ENCODE results near the gene C1orf198.

The C1orf198 gene

GRCh38 chr1:230818367-230818766 lies 50.0 kb downstream of the C1orf198 start:
- TF ChIP-seq POLR2AphosphoS5 (IDR thresholded peaks at IDR 0.05; ENCODE audit: low read depth, low read length) (no peak), FOXP2 (optimal IDR thresholded peaks at IDR 0.05; ENCODE audit: borderline replicate concordance, extremely low read depth, extremely low read length, insufficient read depth) (no peak), SIN3A (IDR thresholded peaks at IDR 0.05; ENCODE audit: borderline replicate concordance, insufficient read depth, low read length) (no peak), REST (IDR thresholded peaks at IDR 0.05; ENCODE audit: insufficient read depth in 1 of 2, low read depth in 2 of 2, low read length in 2 of 2) (no peak), TAF1 (IDR thresholded peaks at IDR 0.05; ENCODE audit: borderline replicate concordance, insufficient read depth, low read length) (no peak)

GRCh38 chr1:230816018-230816417 lies 52.3 kb downstream of the C1orf198 start:
- TF ChIP-seq POLR2AphosphoS5 (IDR thresholded peaks at IDR 0.05; ENCODE audit: low read depth, low read length) (no peak), SIN3A (IDR thresholded peaks at IDR 0.05; ENCODE audit: borderline replicate concordance, insufficient read depth, low read length) (no peak), REST (IDR thresholded peaks at IDR 0.05; ENCODE audit: insufficient read depth in 1 of 2, low read depth in 2 of 2, low read length in 2 of 2) (no peak), FOXP2 (optimal IDR thresholded peaks at IDR 0.05; ENCODE audit: borderline replicate concordance, extremely low read depth, extremely low read length, insufficient read depth) (no peak), TAF1 (IDR thresholded peaks at IDR 0.05; ENCODE audit: borderline replicate concordance, insufficient read depth, low read length) (no peak)

- TF ChIP-seq TAF1 (IDR thresholded peaks at IDR 0.05; ENCODE audit: borderline replicate concordance, insufficient read depth, low read length) (no peak), SIN3A (IDR thresholded peaks at IDR 0.05; ENCODE audit: borderline replicate concordance, insufficient read depth, low read length) (no peak), FOXP2 (optimal IDR thresholded peaks at IDR 0.05; ENCODE audit: borderline replicate concordance, extremely low read depth, extremely low read length, insufficient read depth) (no peak), POLR2AphosphoS5 (IDR thresholded peaks at IDR 0.05; ENCODE audit: low read depth, low read length) (no peak), REST (IDR thresholded peaks at IDR 0.05; ENCODE audit: insufficient read depth in 1 of 2, low read depth in 2 of 2, low read length in 2 of 2) (no peak)
Measured at GRCh38 chr1:230814949-230815692, 53.2 kb downstream of the C1orf198 start.

GRCh38 chr1:230812568-230812967 lies 55.8 kb downstream of the C1orf198 start:
- no peak for TF ChIP-seq SIN3A (IDR thresholded peaks at IDR 0.05; ENCODE audit: borderline replicate concordance, insufficient read depth, low read length)
- no peak for TF ChIP-seq TAF1 (IDR thresholded peaks at IDR 0.05; ENCODE audit: borderline replicate concordance, insufficient read depth, low read length)
- TF ChIP-seq FOXP2 (optimal IDR thresholded peaks at IDR 0.05; ENCODE audit: borderline replicate concordance, extremely low read depth, extremely low read length, insufficient read depth) = no peak
- TF ChIP-seq POLR2AphosphoS5 (IDR thresholded peaks at IDR 0.05; ENCODE audit: low read depth, low read length) = no peak
- no peak for TF ChIP-seq REST (IDR thresholded peaks at IDR 0.05; ENCODE audit: insufficient read depth in 1 of 2, low read depth in 2 of 2, low read length in 2 of 2)
